ENCODE measurements around the gene TRIM13.
A peak's percentile ranks its signal among the peaks of the same experiment; 100 is the strongest.

Gene TRIM13

DNA sequence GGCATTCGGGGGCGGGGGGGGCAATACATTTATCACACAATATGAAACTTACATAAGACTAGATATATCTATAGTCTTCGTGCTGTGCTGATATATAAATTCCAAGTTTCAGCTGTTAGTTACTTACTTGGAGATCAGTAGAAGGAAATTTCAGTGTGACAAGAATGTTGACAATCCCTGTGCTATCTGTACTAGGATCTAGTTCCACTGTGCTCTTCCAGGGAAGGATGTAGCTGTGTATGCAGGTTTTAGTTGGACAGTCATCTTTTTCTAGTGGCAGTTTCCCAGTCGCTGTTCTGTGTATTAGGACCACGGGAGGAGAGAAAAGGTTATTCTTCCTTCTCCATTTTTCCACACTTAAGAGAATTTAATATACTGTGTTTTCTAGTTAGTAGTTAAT is 3.2 kb upstream of the TRIM13 start:
- Mint-ChIP-seq H3K27me3 (ENCODE audit: low read depth) (no peaks in the 10 kb centered on the region), H3K4me1 (peaks cover 24% of the 10 kb centered on the region), H3K4me3 (peak overlapping the region in 2 of 3 experiments; percentile 16 to 74), H3K9me3 (no peaks in the 10 kb centered on the region), H3K27ac (peak overlapping the region in 1 of 3 experiments; percentile 0), H3K36me3 (ENCODE audit: low read depth) (peaks cover 21% of the 10 kb centered on the region)
- no peak for TF ChIP-seq CTCF (IDR thresholded peaks at IDR 0.05; ENCODE audit: unreplicated experiment in 3 of 3)

GRCh38 chr13:49995625-49996101 is 1.2 kb upstream of the TRIM13 start:
- H3K27ac Mint-ChIP-seq = peak overlapping the region; percentile 91 to 93 (median 93)
- peak overlapping the region; percentile 74 to 87 (median 85) for H3K4me3 Mint-ChIP-seq
- peaks cover 29% of the 10 kb centered on the region for H3K36me3 Mint-ChIP-seq (ENCODE audit: low read depth)
- no peak for TF ChIP-seq CTCF (IDR thresholded peaks at IDR 0.05; ENCODE audit: unreplicated experiment in 3 of 3)
- H3K27me3 Mint-ChIP-seq (ENCODE audit: low read depth) = no peaks in the 10 kb centered on the region
- peaks cover 39% of the 10 kb centered on the region for H3K4me1 Mint-ChIP-seq
- no peaks in the 10 kb centered on the region for H3K9me3 Mint-ChIP-seq

DNA sequence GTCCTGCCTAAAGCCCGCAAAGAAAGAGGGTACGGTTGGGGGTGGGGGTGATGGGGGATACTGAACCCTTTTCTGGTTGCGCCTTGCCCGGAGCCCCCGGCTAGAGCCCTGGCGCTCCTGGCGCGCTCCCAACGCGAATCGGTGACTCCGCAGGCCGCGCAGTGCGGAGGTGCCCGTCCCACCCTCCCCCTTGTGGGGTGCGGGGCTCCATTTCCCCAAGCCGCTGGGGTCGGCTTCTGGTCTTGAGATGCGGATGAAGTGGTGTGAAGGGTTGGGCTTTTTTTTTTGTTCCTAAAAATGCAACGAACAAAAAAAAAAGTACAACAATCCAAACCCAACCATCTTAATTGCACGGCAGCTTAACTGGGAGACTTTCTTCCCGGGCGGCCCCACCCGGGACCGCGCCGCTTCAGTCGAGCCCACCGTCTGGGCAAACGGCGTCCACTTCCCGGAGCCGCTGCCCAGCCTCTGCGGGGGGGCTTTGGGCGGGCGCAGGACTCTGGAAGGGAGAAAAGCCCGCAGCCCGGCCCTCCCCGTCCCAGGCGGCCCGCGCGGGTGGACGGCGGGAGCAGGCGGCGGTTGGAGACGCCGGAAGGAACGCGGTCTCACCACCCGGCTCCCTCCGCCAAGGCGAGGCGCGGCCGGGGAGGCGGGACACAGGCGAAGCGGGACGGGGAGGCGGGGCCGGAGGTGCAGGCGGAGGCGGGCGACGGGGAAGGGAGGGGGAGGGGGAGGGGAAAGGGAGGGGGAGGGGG is 504 bp upstream of the TRIM13 start:
- peak overlapping the region; percentile 74 to 87 (median 85) for H3K4me3 Mint-ChIP-seq
- H3K36me3 Mint-ChIP-seq (ENCODE audit: low read depth) = peaks cover 30% of the 10 kb centered on the region
- H3K9me3 Mint-ChIP-seq = no peaks in the 10 kb centered on the region
- H3K4me1 Mint-ChIP-seq = peaks cover 40% of the 10 kb centered on the region
- no peak for TF ChIP-seq CTCF (IDR thresholded peaks at IDR 0.05; ENCODE audit: unreplicated experiment in 3 of 3)
- peak overlapping the region; percentile 91 to 97 (median 93) for H3K27ac Mint-ChIP-seq
- no peaks in the 10 kb centered on the region for H3K27me3 Mint-ChIP-seq (ENCODE audit: low read depth)

- Mint-ChIP-seq H3K36me3 (ENCODE audit: low read depth) (peaks cover 35% of the 10 kb centered on the region), H3K4me3 (peak overlapping the region; percentile 87 to 94 (median 92)), H3K9me3 (no peaks in the 10 kb centered on the region), H3K27me3 (ENCODE audit: low read depth) (no peaks in the 10 kb centered on the region), H3K27ac (peak overlapping the region; percentile 97 to 99 (median 98)), H3K4me1 (peaks cover 40% of the 10 kb centered on the region)
- no peak for TF ChIP-seq CTCF (IDR thresholded peaks at IDR 0.05; ENCODE audit: unreplicated experiment in 3 of 3)
Measured at GRCh38 chr13:49997955-49998354, 1.1 kb downstream of the TRIM13 start.

GRCh38 chr13:49998714-49999624 is 2.1 kb downstream of the TRIM13 start:
- no peaks in the 10 kb centered on the region for H3K27me3 Mint-ChIP-seq (ENCODE audit: low read depth)
- peak overlapping the region; percentile 97 to 99 (median 98) for H3K27ac Mint-ChIP-seq
- H3K9me3 Mint-ChIP-seq = no peaks in the 10 kb centered on the region
- H3K4me3 Mint-ChIP-seq = peak overlapping the region; percentile 87 to 94 (median 92)
- peaks cover 37% of the 10 kb centered on the region for H3K4me1 Mint-ChIP-seq
- no peak for TF ChIP-seq CTCF (IDR thresholded peaks at IDR 0.05; ENCODE audit: unreplicated experiment in 3 of 3)
- peaks cover 44% of the 10 kb centered on the region for H3K36me3 Mint-ChIP-seq (ENCODE audit: low read depth)
